Eye (tissue), 1 donor: ENCODE results near the gene CCDC170.
"Not testable (repeated sequence)": the region's sequence is repeated elsewhere in the genome, so short reads cannot be mapped to it uniquely, and the experiment has no call there.

Experiments used
- DNase-seq: peaks from one replicate; pipeline ENCODE4 v3.0.0-alpha.2; 2015

The CCDC170 gene

GRCh38 chr6:151493804-151494234 is at the start of gene CCDC170:
TSS of gene CCDC170 (plus strand) at chr6:151494017. CDS start at chr6:151494129, 112 bp downstream.
- DNase-seq: peak; percentile 79

- peak; percentile 46 for DNase-seq
Measured at GRCh38 chr6:151445482-151445881, 48.3 kb upstream of the CCDC170 start.

- no peak for DNase-seq
Measured at GRCh38 chr6:151447237-151447636, 46.6 kb upstream of the CCDC170 start.

- no peak for DNase-seq
Measured at GRCh38 chr6:151448623-151449022, 45.2 kb upstream of the CCDC170 start.

- not testable (repeated sequence) for DNase-seq
Measured at GRCh38 chr6:151450928-151451327, 42.9 kb upstream of the CCDC170 start.

GRCh38 chr6:151451417-151451949 is 42.3 kb upstream of the CCDC170 start:
- no peak for DNase-seq

GRCh38 chr6:151451950-151452749 is 41.7 kb upstream of the CCDC170 start, which contains the start of gene RMND1:
TSS of gene RMND1 (minus strand) at chr6:151452126. CDS start at chr6:151445811, 6,315 bp downstream.
- peak; percentile 100 for DNase-seq

GRCh38 chr6:151452750-151453427 is 40.9 kb upstream of the CCDC170 start:
- no peak for DNase-seq

GRCh38 chr6:151455751-151456398 is 37.9 kb upstream of the CCDC170 start:
- DNase-seq: not testable (repeated sequence)

GRCh38 chr6:151461673-151462072 is 32.1 kb upstream of the CCDC170 start:
- no peak for DNase-seq

- DNase-seq: no peak
Measured at GRCh38 chr6:151464702-151465101, 29.1 kb upstream of the CCDC170 start.

- peak; percentile 79 for DNase-seq
Measured at GRCh38 chr6:151475653-151476523, 17.9 kb upstream of the CCDC170 start.

GRCh38 chr6:151477726-151478125 is 16.1 kb upstream of the CCDC170 start:
- no peak for DNase-seq

GRCh38 chr6:151478670-151479069 is 15.1 kb upstream of the CCDC170 start:
- DNase-seq: no peak

- no peak for DNase-seq
Measured at GRCh38 chr6:151481786-151482185, 12.0 kb upstream of the CCDC170 start.

- DNase-seq: peak; percentile 38
Measured at GRCh38 chr6:151482290-151482689, 11.5 kb upstream of the CCDC170 start.

- no peak for DNase-seq
Measured at GRCh38 chr6:151483994-151484393, 9.8 kb upstream of the CCDC170 start.

GRCh38 chr6:151488226-151488625 is 5.6 kb upstream of the CCDC170 start:
- DNase-seq: no peak

- DNase-seq: no peak
Measured at GRCh38 chr6:151490996-151491395, 2.8 kb upstream of the CCDC170 start.

- DNase-seq: no peak
Measured at GRCh38 chr6:151493161-151493803, 535 bp upstream of the CCDC170 start.

- peak; percentile 88 for DNase-seq
Measured at GRCh38 chr6:151494235-151494935, 568 bp downstream of the CCDC170 start.
